Measurements from ENCODE around the gene LAMA1. TPM values are rescaled to one million over a fixed set of nuclear protein-coding genes. Genes with fewer than 3 reads are reported as not detected.

Gene LAMA1
- total RNA-seq, 1 experiment from 2014 or later, result 11.3 TPM

GRCh38 chr18:7066965-7067555 is 50.5 kb downstream of the LAMA1 start:
- TF ChIP-seq CTCF (IDR thresholded peaks at IDR 0.05; ENCODE audit: unreplicated experiment), result no peak
- Mint-ChIP-seq H3K4me3 (ENCODE audit: unreplicated experiment) (no peak overlapping the region), H3K4me1 (ENCODE audit: insufficient read depth, unreplicated experiment) (no peaks in the 10 kb centered on the region), H3K27me3 (ENCODE audit: insufficient read depth, unreplicated experiment) (no peaks in the 10 kb centered on the region), H3K9me3 (ENCODE audit: unreplicated experiment) (no peaks in the 10 kb centered on the region), H3K36me3 (ENCODE audit: insufficient read depth, unreplicated experiment) (no peaks in the 10 kb centered on the region), H3K27ac (ENCODE audit: low read depth, unreplicated experiment) (no peak overlapping the region)
- no TSS peak for BruUV-seq (replicated peaks)
- intact Hi-C loops (cut with micrococcal nuclease), result no loop called here
- no peak for DNase-seq (ENCODE audit: unreplicated experiment)
- CTCF ChIA-PET, result no interaction called here
- POLR2A ChIA-PET, result no interaction called here

- POLR2A ChIA-PET, result no interaction called here
- no peak overlapping the region for H3K27ac Mint-ChIP-seq (ENCODE audit: low read depth, unreplicated experiment)
- intact Hi-C loops (cut with micrococcal nuclease), result no loop called here
Measured at GRCh38 chr18:7065736-7066135, 51.9 kb downstream of the LAMA1 start.

GRCh38 chr18:7064346-7064745 is 53.3 kb downstream of the LAMA1 start:
- ChIA-PET CTCF (interaction anchor here (0.7 to 0.9 kb wide), 2 partner anchors 13 to 42 kb away, joined by 3 read pairs; no protein-coding TSS in a partner anchor), POLR2A (no interaction called here)
- Mint-ChIP-seq H3K4me3 (ENCODE audit: unreplicated experiment) (no peak overlapping the region), H3K4me1 (ENCODE audit: insufficient read depth, unreplicated experiment) (no peaks in the 10 kb centered on the region), H3K36me3 (ENCODE audit: insufficient read depth, unreplicated experiment) (peaks cover 7% of the 10 kb centered on the region), H3K27me3 (ENCODE audit: insufficient read depth, unreplicated experiment) (no peaks in the 10 kb centered on the region), H3K9me3 (ENCODE audit: unreplicated experiment) (no peaks in the 10 kb centered on the region), H3K27ac (ENCODE audit: low read depth, unreplicated experiment) (no peak overlapping the region)
- no TSS peak for BruUV-seq (replicated peaks)
- no peak for TF ChIP-seq CTCF (IDR thresholded peaks at IDR 0.05; ENCODE audit: unreplicated experiment)
- intact Hi-C loops (cut with micrococcal nuclease), result no loop called here
- no peak for DNase-seq (ENCODE audit: unreplicated experiment)

More at GRCh38 chr18:7065736-7066135, 51.9 kb downstream of the LAMA1 start:
- Mint-ChIP-seq H3K27me3 (ENCODE audit: insufficient read depth, unreplicated experiment) (no peaks in the 10 kb centered on the region), H3K4me3 (ENCODE audit: unreplicated experiment) (no peak overlapping the region), H3K4me1 (ENCODE audit: insufficient read depth, unreplicated experiment) (no peaks in the 10 kb centered on the region), H3K9me3 (ENCODE audit: unreplicated experiment) (no peaks in the 10 kb centered on the region), H3K36me3 (ENCODE audit: insufficient read depth, unreplicated experiment) (peaks cover 7% of the 10 kb centered on the region)
- no peak for TF ChIP-seq CTCF (IDR thresholded peaks at IDR 0.05; ENCODE audit: unreplicated experiment)
- CTCF ChIA-PET, result interaction anchor here (0.6 to 1.4 kb wide), 4 partner anchors 27 to 1683 kb away, joined by 3 to 4 read pairs (median 3); no protein-coding TSS in a partner anchor
- no TSS peak for BruUV-seq (replicated peaks)
- DNase-seq (ENCODE audit: unreplicated experiment), result no peak

- TF ChIP-seq CTCF (IDR thresholded peaks at IDR 0.05; ENCODE audit: unreplicated experiment), result no peak
- no peaks in the 10 kb centered on the region for H3K27me3 Mint-ChIP-seq (ENCODE audit: insufficient read depth, unreplicated experiment)
- H3K9me3 Mint-ChIP-seq (ENCODE audit: unreplicated experiment), result no peaks in the 10 kb centered on the region
- CTCF ChIA-PET, result interaction anchor here (0.6 to 1.0 kb wide), 2 partner anchors 41 to 159 kb away, joined by 3 read pairs; no protein-coding TSS in a partner anchor
- H3K27ac Mint-ChIP-seq (ENCODE audit: low read depth, unreplicated experiment), result no peak overlapping the region
- intact Hi-C loops (cut with micrococcal nuclease), result no loop called here
- H3K4me3 Mint-ChIP-seq (ENCODE audit: unreplicated experiment), result no peak overlapping the region
- DNase-seq (ENCODE audit: unreplicated experiment), result no peak
- POLR2A ChIA-PET, result interaction anchor here (0.6 kb wide), 2 partner anchors 79 to 538 kb away, joined by 3 read pairs; no protein-coding TSS in a partner anchor
- BruUV-seq (replicated peaks), result no TSS peak
- no peaks in the 10 kb centered on the region for H3K4me1 Mint-ChIP-seq (ENCODE audit: insufficient read depth, unreplicated experiment)
- H3K36me3 Mint-ChIP-seq (ENCODE audit: insufficient read depth, unreplicated experiment), result peaks cover 7% of the 10 kb centered on the region
Measured at GRCh38 chr18:7062811-7063210, 54.8 kb downstream of the LAMA1 start.
